GM10248 (cell line): ENCODE results near the gene OR7D2.
"Not testable (repeated sequence)": the region's sequence is repeated elsewhere in the genome, so short reads cannot be mapped to it uniquely, and the experiment has no call there.

Experiments
- CTCF ChIA-PET: fragments of 300-600 bp; sonication (Branson Sonifier 250); formaldehyde crosslinking; extraction: SDS; loops from one replicate; lab custom pipeline; 2021; ENCODE audit warnings: antibody characterized with exemption; lab: Yijun Ruan, JAX
- POLR2A ChIA-PET: fragments of 350-650 bp; sonication (Branson Sonifier 250); formaldehyde crosslinking; extraction: SDS; loops from one replicate; lab custom pipeline; 2020; ENCODE audit warnings: antibody characterized with exemption; lab: Yijun Ruan, JAX
- DNase-seq: peaks from one replicate; pipeline ENCODE4 v3.0.0; 2012; ENCODE audit errors: extremely low spot score
- TF ChIP-seq, protein P1 (sequence below): IDR thresholded peaks from 2 replicates; pipeline ENCODE4 v1.5.1; 2012; ENCODE audit warnings: mild to moderate bottlenecking, low read depth; ENCODE audit errors: extremely low read depth, missing control alignments, control extremely low read depth

The OR7D2 gene

GRCh38 chr19:9183000-9183399 is 4.2 kb downstream of the OR7D2 start:
- TF ChIP-seq, protein P1, sequence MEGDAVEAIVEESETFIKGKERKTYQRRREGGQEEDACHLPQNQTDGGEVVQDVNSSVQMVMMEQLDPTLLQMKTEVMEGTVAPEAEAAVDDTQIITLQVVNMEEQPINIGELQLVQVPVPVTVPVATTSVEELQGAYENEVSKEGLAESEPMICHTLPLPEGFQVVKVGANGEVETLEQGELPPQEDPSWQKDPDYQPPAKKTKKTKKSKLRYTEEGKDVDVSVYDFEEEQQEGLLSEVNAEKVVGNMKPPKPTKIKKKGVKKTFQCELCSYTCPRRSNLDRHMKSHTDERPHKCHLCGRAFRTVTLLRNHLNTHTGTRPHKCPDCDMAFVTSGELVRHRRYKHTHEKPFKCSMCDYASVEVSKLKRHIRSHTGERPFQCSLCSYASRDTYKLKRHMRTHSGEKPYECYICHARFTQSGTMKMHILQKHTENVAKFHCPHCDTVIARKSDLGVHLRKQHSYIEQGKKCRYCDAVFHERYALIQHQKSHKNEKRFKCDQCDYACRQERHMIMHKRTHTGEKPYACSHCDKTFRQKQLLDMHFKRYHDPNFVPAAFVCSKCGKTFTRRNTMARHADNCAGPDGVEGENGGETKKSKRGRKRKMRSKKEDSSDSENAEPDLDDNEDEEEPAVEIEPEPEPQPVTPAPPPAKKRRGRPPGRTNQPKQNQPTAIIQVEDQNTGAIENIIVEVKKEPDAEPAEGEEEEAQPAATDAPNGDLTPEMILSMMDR, result no peak
- no peak for DNase-seq
- ChIA-PET CTCF (interaction anchor here (0.9 kb wide), 1 partner anchor 11 kb away, joined by 3 read pairs; no protein-coding TSS in a partner anchor), POLR2A (no interaction called here)

DNA sequence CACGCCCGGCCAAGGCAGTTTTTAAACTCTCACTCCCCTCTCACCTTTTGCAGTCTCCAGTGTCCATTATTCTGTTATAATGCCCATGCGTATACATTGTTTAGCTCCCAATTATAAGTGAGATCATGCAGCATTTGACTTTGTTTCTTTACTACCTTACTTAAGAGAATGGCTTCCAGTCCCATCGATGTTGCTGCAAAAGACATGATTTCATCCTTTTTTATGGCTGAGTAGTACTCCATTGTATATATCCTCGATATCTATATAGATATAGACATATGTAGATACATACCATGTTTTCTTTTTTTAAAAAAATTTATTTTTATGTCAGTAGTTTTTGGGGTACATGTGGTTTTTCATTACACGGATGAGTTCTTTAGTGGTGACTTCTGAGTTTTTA is 8.4 kb downstream of the OR7D2 start:
- DNase-seq, result no peak
- TF ChIP-seq, protein P1, result no peak
- CTCF ChIA-PET, result no interaction called here
- POLR2A ChIA-PET, result no interaction called here

- ChIA-PET POLR2A (no interaction called here), CTCF (interaction anchor here (1.4 to 1.8 kb wide), 3 partner anchors 9 to 16 kb away, joined by 4 to 6 read pairs (median 5); no protein-coding TSS in a partner anchor)
- no peak for DNase-seq
- TF ChIP-seq, protein P1, result no peak
Measured at GRCh38 chr19:9189535-9189934, 10.8 kb downstream of the OR7D2 start.

DNA sequence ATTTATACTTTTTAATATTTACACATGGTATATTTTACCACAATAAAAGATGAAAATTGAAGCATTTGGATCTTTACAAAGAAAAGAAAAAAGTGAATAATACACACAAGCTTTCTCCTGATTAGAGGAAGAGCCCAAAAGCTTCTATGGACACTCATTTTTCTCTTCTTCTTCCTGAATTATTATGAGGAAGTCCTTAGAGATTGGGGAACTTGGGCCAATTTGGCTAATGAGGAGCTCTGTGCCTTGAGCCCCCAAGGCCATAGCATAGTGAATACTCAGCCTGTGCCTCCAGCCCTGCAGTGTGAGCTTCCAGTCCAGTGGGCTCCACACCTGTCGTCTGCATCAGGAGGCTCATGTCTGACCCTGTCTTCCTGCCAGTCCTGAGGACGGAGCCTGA is 19.3 kb downstream of the OR7D2 start:
- CTCF ChIA-PET, result interaction anchor here (0.7 to 1.4 kb wide), 2 partner anchors 9 kb away, joined by 3 to 4 read pairs; no protein-coding TSS in a partner anchor
- POLR2A ChIA-PET, DNase-seq: not testable (repeated sequence)

- ChIA-PET CTCF (interaction anchor here (0.5 to 2.6 kb wide), 24 partner anchors 9 to 822 kb away, joined by 3 to 19 read pairs (median 3); partner anchors contain the start of genes ZNF121, ZNF699 and ZNF846), POLR2A (no interaction called here)
- peak; percentile 47 for DNase-seq
- TF ChIP-seq, protein P1, result peak; percentile 97
Measured at GRCh38 chr19:9205501-9206113, 26.8 kb downstream of the OR7D2 start.

- CTCF ChIA-PET, result no interaction called here
- DNase-seq, result no peak
Measured at GRCh38 chr19:9219489-9219888, 40.7 kb downstream of the OR7D2 start, which contains the start of gene OR7D4. Gene OR7D4, minus strand, starts transcription at chr19:9219589. Its CDS starts 4,752 bp downstream, at chr19:9214837.

More at GRCh38 chr19:9219489-9219888, 40.7 kb downstream of the OR7D2 start, which contains the start of gene OR7D4:
- TF ChIP-seq, protein P1, result no peak
- POLR2A ChIA-PET, result no interaction called here
